K562 (cell line): ENCODE measurements around the gene EPHA1. TPM values are rescaled to one million over a fixed set of nuclear protein-coding genes. Genes with fewer than 3 reads are reported as not detected.
A peak's percentile ranks its signal among the peaks of the same experiment; 100 is the strongest.
"Not testable (repeated sequence)": the region's sequence is repeated elsewhere in the genome, so short reads cannot be mapped to it uniquely, and the experiment has no call there.

Experiments used
- ATAC-seq: fragments of 200-7000 bp; cut with Tn5 transposase; 3 replicates; pipeline ENCODE4 v1.9.1; 2020; ENCODE audit warnings: moderate library complexity
- BruUV-seq: library from RNA; stranded (reverse); fragments of 400-500 nt; replicated peaks from 2 replicates; lab custom pipeline; 2021; lab: Mats Ljungman, UMichigan
- CTCF ChIA-PET: fragments of 300-600 bp; formaldehyde crosslinking; extraction: SDS; loops from one replicate; lab custom pipeline; 2021; ENCODE audit warnings: low intra/inter-chr PET ratio; lab: Yijun Ruan, JAX
- POLR2A ChIA-PET: fragments of 300-600, 350-650 bp; sonication (Branson Sonifier 250); formaldehyde crosslinking; extraction: SDS; loops from one replicate; lab custom pipeline; 2021; ENCODE audit warnings: antibody characterized with exemption, inconsistent platforms; lab: Yijun Ruan, JAX
- DNase-seq, 4 experiments: peaks; one replicate each; pipeline versions ENCODE4 v3.0.0 to v3.0.0-alpha.2; 2011 to 2018; ENCODE audit warnings: low spot score in 3 of 4, mixed read lengths in 3 of 4; ENCODE audit errors: extremely low read depth in 1 of 4
- FAIRE-seq: peaks from 2 replicates; lab custom pipeline; 2011; peaks lifted over from hg19 to GRCh38; lab: Jason Lieb, UNC
- H2AFZ ChIP-seq: 2 replicates; pipeline ENCODE4 v1.6.0; 2011; ENCODE audit warnings: low read depth, low read length, control low read depth, inconsistent platforms
- H3K27ac ChIP-seq: fragments of 200-600 bp; 3 replicates; pipeline ENCODE4 v1.8.0; 2011; ENCODE audit warnings: low read depth, mild to moderate bottlenecking, control low read depth, inconsistent platforms, low read length, moderate library complexity, mixed read lengths; ENCODE audit errors: extremely low read depth
- H3K27me3 ChIP-seq, 2 experiments: fragments of 300-600 bp in 1 of 2; 2 replicates in 1 of 2; 3 replicates in 1 of 2; pipeline versions ENCODE4 v1.6.0 to v1.8.0; 2011; ENCODE audit warnings: inconsistent platforms in 2 of 2, low read length in 2 of 2, mild to moderate bottlenecking in 1 of 2, mixed read lengths in 1 of 2, moderate library complexity in 1 of 2; ENCODE audit not compliant: control insufficient read depth in 2 of 2, insufficient read depth in 2 of 2
- H3K36me3 ChIP-seq: fragments of 300-600 bp; 3 replicates; pipeline ENCODE4 v1.8.0; 2011; ENCODE audit warnings: mild to moderate bottlenecking, low read length, inconsistent platforms; ENCODE audit not compliant: control insufficient read depth, insufficient read depth
- H3K4me1 ChIP-seq, 2 experiments: fragments of 200-600 bp in 1 of 2; replicated peaks in 1 of 2; 2 replicates in 1 of 2; 3 replicates in 1 of 2; pipeline versions ENCODE4 v1.5.1 to v1.8.0; 2011; ENCODE audit warnings: inconsistent platforms in 2 of 2, low read length in 2 of 2, mild to moderate bottlenecking in 1 of 2, mixed read lengths in 1 of 2, moderate library complexity in 1 of 2; ENCODE audit not compliant: control insufficient read depth in 2 of 2, insufficient read depth in 2 of 2
- H3K4me2 ChIP-seq: 2 replicates; pipeline ENCODE4 v1.6.1; 2011; ENCODE audit warnings: low read length, control low read depth, inconsistent platforms, mixed read lengths; ENCODE audit not compliant: insufficient read depth
- H3K4me3 ChIP-seq: fragments of 200-600 bp; sonication (generic), shearing (Covaris generic); 2 replicates; pipeline ENCODE4 v1.5.1; 2016; ENCODE audit warnings: control low read depth, inconsistent platforms
- H3K79me2 ChIP-seq: fragments of 200-600 bp; 3 replicates; pipeline ENCODE4 v1.8.0; 2011; ENCODE audit warnings: low read length, inconsistent platforms; ENCODE audit not compliant: control insufficient read depth, insufficient read depth
- H3K9ac ChIP-seq, 2 experiments: 2 replicates each; pipeline versions ENCODE4 v1.6.0 to v1.6.1; 2011; ENCODE audit warnings: low read depth in 2 of 2, low read length in 2 of 2, control low read depth in 1 of 2, inconsistent platforms in 1 of 2, mild to moderate bottlenecking in 1 of 2, mixed read lengths in 1 of 2; ENCODE audit not compliant: insufficient read depth in 1 of 2
- H3K9me1 ChIP-seq: one replicate; pipeline ENCODE4 v1.6.0; 2011; ENCODE audit warnings: inconsistent platforms, mild to moderate bottlenecking, low read length, moderate library complexity; ENCODE audit not compliant: control insufficient read depth, insufficient read depth
- H3K9me3 ChIP-seq: replicated peaks from 2 replicates; pipeline ENCODE4 v1.5.1; 2011; ENCODE audit warnings: low read depth, low read length, inconsistent platforms; ENCODE audit not compliant: control insufficient read depth, insufficient read depth
- H4K20me1 ChIP-seq: replicated peaks from 2 replicates; pipeline ENCODE4 v1.6.1; 2011; ENCODE audit warnings: low read length, inconsistent platforms, mixed read lengths; ENCODE audit not compliant: control insufficient read depth, insufficient read depth
- WGBS: fragments of 100-300 bp; shearing (Covaris generic); methylation state at CpG from one replicate; pipeline ENCODE4 v1.1.6; 2016; ENCODE audit warnings: low coverage, mixed read lengths; ENCODE audit not compliant: insufficient coverage; ENCODE audit errors: missing lambda C conversion rate; 5-methylcytosine and 5-hydroxymethylcytosine counted together
- in situ Hi-C: fragments of 300-500 bp; cut with MboI; formaldehyde crosslinking; loops from 4 replicates; pipeline ENCODE4 v1.15.0; 2018; ENCODE audit warnings: inconsistent platforms, mixed read lengths
- intact Hi-C: fragments of 100-400 bp; cut with micrococcal nuclease; formaldehyde crosslinking; loops from 2 replicates; pipeline ENCODE4 v1.14.2; 2022
- polyA plus RNA-seq, 8 experiments: library from polyadenylated mRNA; depleted of rRNA in 4 of 8; stranded (reverse) in 5 of 8; unstranded in 3 of 8; fragments of >200 nt; fragmentation: Nextera tagmentation in 2 of 8; fragmentation: Illumina TruSeq in 1 of 8; extraction: Ambion mirVana in 2 of 8; extraction: Trizol in 1 of 8; gene quantifications; 2 replicates each; pipeline versions ENCODE4 v1.2.1 to v1.2.3, GENCODE V29; 2011 to 2014; ENCODE audit warnings: inconsistent platforms in 1 of 8, missing spikeins in 1 of 8
- total RNA-seq, 7 experiments: library from RNA; depleted of rRNA in 6 of 7; stranded (reverse); fragments of >200 nt in 6 of 7; fragmentation: Illumina TruSeq in 2 of 7; extraction: Trizol in 2 of 7; gene quantifications; 2 replicates each; pipeline versions ENCODE4 v1.2.1 to v1.2.3, GENCODE V29; 2011 to 2021; ENCODE audit warnings: low replicate concordance in 1 of 7
- TF ChIP-seq, protein P1 (sequence below), 2 experiments: fragments of 450-650 bp in 1 of 2; IDR thresholded peaks; 2 replicates each; pipeline ENCODE4 v1.6.1; 2011 to 2017; ENCODE audit warnings: low read depth in 2 of 2, antibody characterized with exemption in 1 of 2, borderline replicate concordance in 1 of 2, low read length in 1 of 2, mild to moderate bottlenecking in 1 of 2, mixed read lengths in 1 of 2; ENCODE audit not compliant: control insufficient read depth in 1 of 2
- TF ChIP-seq, protein P2 (sequence below): fragments of 450-650 bp; formaldehyde crosslinking; conservative IDR thresholded peaks from 2 replicates; pipeline ENCODE4 v1.4.0; 2022; ENCODE audit warnings: mild to moderate bottlenecking, missing genetic modification characterization

The EPHA1 gene
- total and polyA plus RNA-seq, 9 of the 15 experiments (the other 6 are each of a cell fraction or from before 2014, with no cell fraction given): 0.22 to 0.57 (median 0.32) TPM; not detected in 6

DNA sequence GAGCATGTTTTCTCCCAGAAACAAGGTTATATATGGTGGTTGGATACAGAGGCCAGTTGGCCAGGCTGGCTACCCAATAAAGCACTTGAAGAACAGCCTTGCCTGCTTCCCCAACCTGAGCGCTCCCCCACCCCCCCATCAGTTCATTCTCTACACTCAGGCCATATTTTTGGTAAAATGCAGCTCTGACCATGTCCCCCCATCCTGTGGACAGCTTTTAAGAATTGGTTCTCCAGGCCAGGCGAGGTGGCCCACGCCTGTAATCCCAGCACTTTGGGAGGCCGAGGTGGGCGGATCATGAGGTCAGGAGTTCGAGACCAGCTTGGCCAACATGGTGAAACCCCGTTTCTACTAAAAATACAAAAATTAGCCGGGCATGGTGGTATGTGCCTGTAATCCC lies 16.2 kb downstream of the EPHA1 start:
- Histone ChIP-seq H3K27me3 (peaks cover 13 to 41% of the 10 kb centered on the region in 2 experiments; a peak in 4 of 5 replicates), H3K4me1 (peaks cover 0 to 25% of the 10 kb centered on the region in 2 experiments; a peak in 2 of 5 replicates), H3K36me3 (peaks cover 43% of the 10 kb centered on the region; the same call in 2 of the 3 replicates), H4K20me1 (peaks cover 29% of the 10 kb centered on the region)
- CTCF ChIA-PET, in situ Hi-C loops, H3K9ac ChIP-seq, H3K9me1 ChIP-seq, ATAC-seq, BruUV-seq, H3K4me3 ChIP-seq, intact Hi-C loops, DNase-seq, H3K79me2 ChIP-seq, FAIRE-seq, H3K27ac ChIP-seq, H2AFZ ChIP-seq, H3K9me3 ChIP-seq, H3K4me2 ChIP-seq: not testable (repeated sequence)
- TF ChIP-seq, protein P1, sequence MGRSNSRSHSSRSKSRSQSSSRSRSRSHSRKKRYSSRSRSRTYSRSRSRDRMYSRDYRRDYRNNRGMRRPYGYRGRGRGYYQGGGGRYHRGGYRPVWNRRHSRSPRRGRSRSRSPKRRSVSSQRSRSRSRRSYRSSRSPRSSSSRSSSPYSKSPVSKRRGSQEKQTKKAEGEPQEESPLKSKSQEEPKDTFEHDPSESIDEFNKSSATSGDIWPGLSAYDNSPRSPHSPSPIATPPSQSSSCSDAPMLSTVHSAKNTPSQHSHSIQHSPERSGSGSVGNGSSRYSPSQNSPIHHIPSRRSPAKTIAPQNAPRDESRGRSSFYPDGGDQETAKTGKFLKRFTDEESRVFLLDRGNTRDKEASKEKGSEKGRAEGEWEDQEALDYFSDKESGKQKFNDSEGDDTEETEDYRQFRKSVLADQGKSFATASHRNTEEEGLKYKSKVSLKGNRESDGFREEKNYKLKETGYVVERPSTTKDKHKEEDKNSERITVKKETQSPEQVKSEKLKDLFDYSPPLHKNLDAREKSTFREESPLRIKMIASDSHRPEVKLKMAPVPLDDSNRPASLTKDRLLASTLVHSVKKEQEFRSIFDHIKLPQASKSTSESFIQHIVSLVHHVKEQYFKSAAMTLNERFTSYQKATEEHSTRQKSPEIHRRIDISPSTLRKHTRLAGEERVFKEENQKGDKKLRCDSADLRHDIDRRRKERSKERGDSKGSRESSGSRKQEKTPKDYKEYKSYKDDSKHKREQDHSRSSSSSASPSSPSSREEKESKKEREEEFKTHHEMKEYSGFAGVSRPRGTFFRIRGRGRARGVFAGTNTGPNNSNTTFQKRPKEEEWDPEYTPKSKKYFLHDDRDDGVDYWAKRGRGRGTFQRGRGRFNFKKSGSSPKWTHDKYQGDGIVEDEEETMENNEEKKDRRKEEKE (IDR thresholded peaks at IDR 0.05; ENCODE audit: borderline replicate concordance in 1 of 2, control insufficient read depth in 1 of 2, low read depth in 2 of 2, low read length in 1 of 2): 0 out of 4 replicates have a peak, but pooled peaks of 1 of the 2 experiments have one; percentile 2
- TF ChIP-seq, protein P2, sequence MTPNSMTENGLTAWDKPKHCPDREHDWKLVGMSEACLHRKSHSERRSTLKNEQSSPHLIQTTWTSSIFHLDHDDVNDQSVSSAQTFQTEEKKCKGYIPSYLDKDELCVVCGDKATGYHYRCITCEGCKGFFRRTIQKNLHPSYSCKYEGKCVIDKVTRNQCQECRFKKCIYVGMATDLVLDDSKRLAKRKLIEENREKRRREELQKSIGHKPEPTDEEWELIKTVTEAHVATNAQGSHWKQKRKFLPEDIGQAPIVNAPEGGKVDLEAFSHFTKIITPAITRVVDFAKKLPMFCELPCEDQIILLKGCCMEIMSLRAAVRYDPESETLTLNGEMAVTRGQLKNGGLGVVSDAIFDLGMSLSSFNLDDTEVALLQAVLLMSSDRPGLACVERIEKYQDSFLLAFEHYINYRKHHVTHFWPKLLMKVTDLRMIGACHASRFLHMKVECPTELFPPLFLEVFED (CRISPR knock-in tag): peak; percentile 23
- POLR2A ChIA-PET: interaction anchor here (0.6 to 9.7 kb wide), 7 partner anchors 8 to 129 kb away, joined by 3 to 131 read pairs (median 4); partner anchors contain the start of genes EPHA1, GSTK1 and ZYX
- 71% methylated on average over 8 of the region's 8 CpGs for WGBS
